Right lung (tissue), 5 donors: ENCODE data around the gene OXLD1. TPM values are rescaled to one million over a fixed set of nuclear protein-coding genes. Genes with fewer than 3 reads are reported as not detected.
"Not testable (repeated sequence)": the region's sequence is repeated elsewhere in the genome, so short reads cannot be mapped to it uniquely, and the experiment has no call there.

Experiments used
- DNase-seq, 2 donors: peaks; one replicate each; pipeline ENCODE4 v3.0.0-alpha.2; 2013
- polyA plus RNA-seq, 5 donors: library from polyadenylated mRNA; unstranded; fragments of 120-200 nt; gene quantifications; one replicate each; pipeline versions ENCODE4 v1.2.1 to v1.2.3, GENCODE V29; 2013; ENCODE audit warnings: inconsistent platforms in 1 of 5, low replicate concordance in 1 of 5; ENCODE audit not compliant: insufficient read length in 5 of 5, insufficient read depth in 1 of 5

The OXLD1 gene
- polyA plus RNA-seq, 5 donors = 8.8 to 18.2 (median 11.0) TPM

DNA sequence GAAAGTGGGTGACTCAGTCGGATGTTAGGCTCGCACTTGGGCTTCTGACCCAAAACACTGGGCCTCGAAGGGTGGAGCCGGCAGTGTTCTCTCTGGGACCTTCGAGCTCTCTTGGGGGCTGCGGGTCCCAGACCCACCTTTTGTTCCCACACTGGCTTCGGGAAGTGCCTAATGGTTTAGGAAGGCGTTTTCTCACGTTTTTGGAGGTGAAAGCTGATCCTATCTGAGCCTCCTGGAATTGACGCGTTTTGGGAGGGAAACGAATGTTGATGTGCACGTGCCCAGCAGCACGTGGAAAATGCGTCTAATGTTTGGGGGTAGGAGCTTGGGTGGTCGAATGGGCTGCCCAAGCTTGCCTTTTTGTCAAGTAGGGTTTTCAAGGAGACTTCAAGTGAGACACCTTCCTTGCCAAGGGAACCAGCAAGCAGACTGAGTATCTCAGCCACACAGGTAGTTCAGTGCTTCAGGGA, 18.1 kb upstream of the OXLD1 start:
- DNase-seq = no peak

DNA sequence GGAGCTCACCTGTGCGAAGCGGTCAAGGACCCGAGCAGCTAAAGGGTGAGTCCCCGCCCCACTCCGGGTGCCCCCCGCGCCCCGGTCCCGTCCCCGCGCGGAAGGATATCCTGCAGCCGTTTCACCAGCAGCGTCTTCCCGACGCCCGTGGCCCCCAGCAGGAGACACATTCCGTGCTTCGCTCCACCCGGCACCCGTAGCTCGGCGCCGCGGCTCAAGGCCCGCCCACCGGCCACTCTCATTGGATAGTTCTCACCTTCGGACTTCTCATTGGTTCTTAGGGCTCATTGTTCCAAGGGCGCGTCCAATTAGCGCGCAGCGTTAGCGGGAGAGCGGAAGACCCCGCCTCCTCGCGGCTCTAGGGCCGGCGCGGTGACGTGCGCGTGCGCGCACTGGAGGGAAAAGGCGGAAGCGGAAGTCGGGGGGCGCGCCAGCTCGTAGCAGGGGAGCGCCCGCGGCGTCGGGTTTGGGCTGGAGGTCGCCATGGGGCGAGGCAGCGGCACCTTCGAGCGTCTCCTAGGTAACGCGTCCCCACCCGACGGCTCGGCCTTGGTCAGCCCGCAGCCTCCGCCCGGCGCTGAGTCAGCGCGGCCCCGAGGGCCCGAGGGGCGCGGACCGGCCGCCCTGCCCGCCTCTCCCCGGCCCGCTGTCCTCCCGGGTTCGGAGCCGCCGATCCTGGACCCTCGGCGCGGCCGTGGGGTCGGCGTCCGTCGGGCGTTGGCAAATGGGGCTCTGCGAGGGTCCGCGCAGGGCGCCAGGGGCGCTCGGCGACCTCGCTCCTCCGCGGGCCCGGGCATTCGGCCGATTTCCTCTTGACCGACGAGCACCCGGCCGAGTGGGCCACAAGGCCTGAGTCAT, 17.4 kb upstream of the OXLD1 start, which contains the start of the genes ARL16 and HGS:
TSS of gene ARL16 (minus strand) at position 214 of the 858 bp plus-strand sequence. CDS start at position 170, 44 bp downstream.
TSS of gene HGS (plus strand) at position 428 of the 858 bp plus-strand sequence. CDS start at position 484, 56 bp downstream.
- DNase-seq = peak; percentile 99 to 100

DNA sequence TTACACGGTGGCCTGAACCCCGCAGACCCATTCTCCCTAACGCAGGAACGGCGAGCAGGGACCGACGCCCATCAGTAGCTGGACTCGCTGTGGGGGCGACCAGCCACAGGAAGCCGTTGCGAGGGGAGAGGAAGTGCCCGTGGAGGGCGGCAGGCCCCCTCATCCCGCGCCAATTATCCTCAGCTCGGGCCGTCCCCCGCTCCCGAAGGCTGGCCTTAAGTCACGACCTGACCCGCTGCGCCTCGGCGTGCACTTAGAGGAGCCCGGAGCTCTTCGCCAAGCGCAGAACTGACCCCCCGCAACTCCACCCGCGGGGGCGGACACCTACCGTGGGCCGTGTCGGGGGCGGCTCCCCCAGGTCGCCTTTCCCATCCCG, 16.8 kb upstream of the OXLD1 start:
- no peak for DNase-seq

DNA sequence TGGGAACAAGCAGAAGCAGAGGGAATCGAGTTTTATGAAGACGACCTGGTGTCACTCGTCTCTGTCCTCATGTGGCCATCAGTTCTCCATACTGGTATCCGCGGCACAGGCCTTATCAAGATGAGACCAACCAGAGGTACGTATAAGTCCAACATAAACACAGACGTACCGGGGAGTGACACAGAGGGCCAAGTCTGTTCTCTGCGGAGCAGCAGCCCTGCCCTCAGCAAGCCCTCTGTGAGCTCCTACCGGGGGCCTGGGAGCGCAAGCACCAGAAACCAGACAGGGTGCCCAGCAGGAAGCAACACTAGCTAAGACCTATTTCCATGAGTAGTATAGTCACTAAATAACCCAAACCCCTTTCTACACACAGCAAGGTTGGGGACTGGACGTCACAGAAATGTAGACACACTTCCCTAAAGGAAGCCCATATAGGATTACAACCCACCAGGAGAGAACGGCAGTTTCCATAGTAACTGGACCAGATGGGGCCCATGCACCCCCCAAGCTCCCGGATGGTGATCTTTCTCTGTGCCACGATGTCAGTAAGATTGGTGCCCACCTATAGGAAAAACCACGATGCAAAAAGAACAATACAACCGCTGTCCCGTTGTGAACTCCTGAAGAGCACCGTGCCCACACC, 16.3 kb upstream of the OXLD1 start:
- DNase-seq = no peak

DNA sequence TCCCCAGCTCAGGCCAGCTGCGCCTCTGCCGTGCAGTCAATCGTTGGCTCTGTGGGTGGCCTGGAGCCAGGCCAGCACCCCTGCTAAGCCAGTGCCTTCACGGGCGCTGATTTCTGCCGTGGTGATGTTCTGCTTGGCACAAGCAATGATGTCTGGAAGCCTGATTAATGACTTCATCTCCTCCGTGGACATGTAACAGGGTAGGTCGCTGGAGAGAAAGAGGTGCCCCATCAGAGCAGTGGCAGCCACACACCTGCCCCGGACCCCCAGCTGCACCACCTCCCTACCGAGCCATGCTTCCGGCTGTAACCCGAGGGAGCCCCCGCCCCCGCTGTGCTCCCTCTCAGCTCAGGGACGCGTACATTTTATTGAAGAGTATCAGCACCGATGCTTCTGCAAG, 15.3 kb upstream of the OXLD1 start:
- no peak for DNase-seq

DNA sequence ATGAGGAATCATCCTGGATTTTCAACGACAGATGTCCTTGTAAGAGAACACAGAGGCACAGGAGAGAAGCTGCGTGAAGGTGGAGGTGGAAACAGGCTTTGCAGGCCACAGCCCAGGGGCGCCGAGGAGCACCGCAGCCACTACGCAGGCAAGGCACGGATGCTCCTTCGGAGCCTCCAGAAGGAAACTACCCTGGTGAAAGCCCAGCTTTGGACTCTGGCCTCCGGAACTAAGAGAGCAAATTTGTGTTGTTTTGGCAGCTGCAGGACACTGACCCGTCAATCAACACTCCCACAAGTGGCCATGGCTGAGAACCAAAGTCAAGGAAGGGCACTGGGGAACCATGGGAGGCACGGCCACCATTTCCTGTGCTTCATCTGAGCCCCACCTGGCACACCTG, 13.7 kb upstream of the OXLD1 start:
- DNase-seq = no peak

DNA sequence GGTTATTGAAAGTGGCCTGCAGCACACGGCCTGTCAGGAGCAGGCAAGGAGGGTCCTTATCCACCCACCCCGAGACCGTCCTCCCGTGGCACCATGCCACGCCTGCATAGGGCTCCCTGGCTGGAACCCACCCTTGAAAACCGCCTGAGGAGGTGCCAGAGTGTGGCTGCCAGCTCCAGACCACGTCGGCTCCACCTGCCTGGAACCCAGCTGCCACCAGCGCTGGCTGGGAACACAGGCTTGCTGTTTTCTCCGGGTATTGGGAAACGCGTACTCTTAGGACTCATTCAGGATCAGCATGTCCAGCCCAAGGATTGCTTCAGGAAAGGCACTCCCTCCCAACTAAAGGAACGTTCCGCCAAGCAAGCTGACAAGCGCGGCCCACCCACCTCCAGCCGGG, 10.5 kb upstream of the OXLD1 start:
- DNase-seq = no peak

DNA sequence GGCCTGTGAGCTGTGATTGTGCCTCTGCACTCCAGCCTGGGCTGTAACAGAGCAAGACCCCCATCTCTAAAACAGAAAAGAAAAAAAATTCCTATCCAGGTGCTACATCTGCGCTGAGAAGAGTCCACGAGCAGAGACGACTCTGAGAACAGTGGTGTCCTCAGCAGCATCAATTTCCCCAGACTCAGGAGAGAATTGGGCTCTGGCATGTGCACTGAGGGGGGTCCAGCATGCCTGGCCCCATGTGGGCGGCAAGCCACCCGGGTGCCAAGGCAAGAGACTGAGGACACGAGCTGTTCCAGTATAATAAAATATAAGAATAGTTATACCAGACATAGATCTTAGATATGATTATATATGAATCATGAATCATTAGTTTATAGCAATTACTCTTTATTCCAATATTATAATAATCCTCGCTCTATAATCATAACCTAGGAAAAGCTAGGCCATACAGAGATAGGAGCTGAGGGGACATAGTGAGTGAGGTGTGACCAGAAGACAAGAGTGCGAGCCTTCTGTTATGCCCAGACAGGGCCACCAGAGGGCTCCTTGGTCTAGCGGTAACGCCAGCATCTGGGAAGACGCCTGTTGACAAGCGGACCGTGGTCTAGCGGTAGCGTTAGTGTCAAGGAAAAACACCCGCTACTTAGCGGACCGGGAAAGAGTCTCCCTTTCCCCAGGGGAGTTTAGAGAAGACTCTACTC, 9.3 kb upstream of the OXLD1 start:
- DNase-seq = not testable (repeated sequence)

DNA sequence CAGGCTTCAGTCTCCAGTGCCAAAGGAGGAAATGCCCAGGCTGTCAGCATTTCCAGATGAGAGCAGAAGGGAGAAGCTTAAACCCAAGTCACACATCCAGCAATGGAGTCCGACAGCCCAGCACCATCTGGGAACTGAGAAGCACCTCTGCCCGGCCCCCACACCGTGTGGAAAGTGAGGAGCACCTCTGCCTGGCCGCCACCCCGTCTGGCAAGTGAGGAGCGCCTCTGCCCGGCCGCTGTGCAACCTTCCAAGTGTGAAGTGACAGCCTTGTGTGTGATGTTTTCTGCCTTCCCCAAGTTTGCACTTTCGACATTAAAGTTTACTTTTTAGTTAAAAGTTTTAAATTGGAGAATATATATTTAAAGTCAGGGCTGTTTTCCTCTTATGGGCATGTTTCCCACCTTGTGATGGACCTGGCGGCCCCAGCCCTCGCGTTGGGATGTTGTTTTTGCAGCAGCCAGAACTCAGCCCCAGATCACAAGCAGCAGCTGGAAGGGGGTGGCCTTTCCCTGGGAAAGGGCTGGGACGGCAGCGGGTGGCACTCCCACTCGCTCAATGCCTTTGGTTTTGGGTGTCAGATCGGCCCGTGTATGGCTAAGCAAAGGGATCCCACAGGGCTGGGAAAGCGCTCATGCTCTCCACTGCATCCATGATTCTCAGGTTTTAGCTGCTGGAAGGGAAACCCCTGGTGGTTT, 7.3 kb upstream of the OXLD1 start:
- DNase-seq = no peak

DNA sequence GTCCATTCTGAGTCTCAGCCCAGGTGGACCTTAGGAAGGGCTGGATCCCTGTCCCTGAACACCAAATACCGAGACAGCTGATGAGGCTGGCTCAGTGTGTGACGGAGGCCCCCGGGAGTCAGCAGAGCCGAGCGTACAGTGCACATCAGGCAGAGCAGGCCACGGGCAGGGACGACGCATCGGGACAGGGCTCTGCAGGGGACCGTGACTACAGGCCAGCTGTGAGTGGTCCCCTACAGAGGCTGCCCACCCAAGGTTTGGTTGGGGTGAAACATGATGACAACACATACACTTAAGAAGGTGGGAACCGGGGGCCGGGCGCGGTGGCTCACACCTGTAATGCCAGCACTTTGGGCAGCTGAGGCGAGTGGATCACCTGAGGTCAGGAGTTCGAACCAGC, 6.5 kb upstream of the OXLD1 start:
- DNase-seq = no peak

DNA sequence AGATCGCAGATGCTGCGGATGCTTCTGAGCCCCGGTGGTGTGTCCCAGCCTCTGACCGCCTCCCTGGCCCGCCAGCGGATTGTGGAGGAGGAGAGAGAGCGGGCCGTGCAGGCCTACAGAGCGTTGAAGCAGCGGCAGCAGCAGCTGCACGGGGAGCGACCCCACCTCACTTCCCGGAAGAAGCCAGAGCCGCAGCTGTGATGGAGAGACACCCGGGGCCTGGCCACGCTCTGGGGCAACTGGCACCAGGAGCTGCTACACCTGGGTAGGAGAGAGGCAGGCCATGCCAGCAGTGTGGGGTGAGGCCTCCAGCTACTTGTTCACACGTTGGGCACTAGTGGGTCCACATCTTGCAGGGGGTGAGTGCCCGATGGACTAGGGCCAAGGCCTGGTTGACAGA, 6.1 kb upstream of the OXLD1 start:
- no peak for DNase-seq

DNA sequence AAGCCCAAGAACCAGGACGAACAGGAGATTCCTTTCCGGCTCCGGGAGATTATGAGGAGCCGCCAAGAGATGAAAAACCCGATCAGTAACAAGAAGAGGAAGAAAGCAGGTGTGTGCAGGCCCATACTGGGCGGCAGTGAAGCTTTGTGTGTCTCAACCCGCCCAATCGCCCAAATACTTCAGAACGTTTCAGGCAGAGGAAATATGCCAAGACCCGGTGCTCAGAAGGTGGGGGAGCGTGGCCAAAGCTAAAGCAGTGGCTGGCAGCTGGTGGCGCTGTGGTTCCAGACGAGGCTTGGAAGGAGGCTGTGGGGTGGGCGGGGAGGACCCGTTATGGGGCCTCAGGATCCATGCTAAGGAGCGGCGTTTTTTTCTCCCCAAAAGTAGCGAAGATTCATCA, 1.3 kb upstream of the OXLD1 start:
- no peak for DNase-seq

DNA sequence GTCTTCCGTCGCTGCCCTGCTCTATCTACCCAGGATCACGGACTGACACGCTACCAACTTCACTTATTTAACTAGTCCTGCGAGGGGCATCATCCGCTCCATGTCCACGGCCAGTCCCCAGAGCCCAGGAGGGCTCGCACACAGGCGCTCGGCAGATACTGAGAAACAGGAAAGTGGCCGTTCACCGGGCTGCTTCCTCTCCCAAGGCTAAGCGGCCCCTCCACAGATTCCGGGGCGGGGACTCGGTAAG, 388 bp downstream of the OXLD1 start:
- no peak for DNase-seq

DNA sequence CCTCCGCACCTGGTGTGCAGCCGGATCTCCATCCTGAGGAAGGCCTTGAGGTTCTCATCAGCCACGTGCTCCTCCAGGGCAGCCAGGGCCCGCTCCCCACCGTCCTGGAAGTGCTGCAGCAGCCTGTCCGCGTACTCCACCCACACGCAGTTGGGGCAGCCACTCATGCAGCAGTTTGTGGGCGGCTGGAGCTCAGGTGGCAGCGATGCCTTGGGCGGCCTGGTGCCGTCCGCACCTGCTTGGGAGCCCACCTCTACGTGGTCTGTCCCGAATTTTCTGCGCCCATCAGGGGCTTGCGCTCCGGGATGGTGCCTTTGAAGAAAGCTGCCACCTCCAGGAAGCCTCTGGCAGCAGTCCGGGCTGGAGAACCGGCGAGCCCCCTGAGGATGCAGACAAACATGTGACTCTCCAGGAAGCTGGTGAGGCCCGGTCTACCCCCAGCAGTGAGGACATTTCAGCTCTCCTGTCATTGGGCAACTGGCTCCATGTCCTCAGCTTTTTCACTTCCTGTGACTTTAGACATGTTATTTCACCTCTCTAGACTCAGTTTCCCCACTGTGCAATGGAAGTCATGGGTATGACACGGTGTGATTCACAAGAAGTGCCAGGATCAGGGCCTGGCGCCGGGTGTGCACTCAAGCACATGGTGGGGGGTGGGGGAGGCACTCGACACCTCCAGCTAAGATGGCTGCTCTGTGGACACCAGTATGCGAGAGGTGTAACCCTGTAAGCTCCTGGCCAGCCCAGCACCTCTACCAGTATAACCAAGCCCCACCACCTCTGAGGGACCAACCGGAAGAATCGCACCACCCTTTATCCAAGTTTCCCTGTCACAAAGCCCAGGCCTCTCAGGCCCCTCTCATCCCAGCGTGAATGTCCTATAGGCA, 957 bp downstream of the OXLD1 start:
- DNase-seq = no peak

DNA sequence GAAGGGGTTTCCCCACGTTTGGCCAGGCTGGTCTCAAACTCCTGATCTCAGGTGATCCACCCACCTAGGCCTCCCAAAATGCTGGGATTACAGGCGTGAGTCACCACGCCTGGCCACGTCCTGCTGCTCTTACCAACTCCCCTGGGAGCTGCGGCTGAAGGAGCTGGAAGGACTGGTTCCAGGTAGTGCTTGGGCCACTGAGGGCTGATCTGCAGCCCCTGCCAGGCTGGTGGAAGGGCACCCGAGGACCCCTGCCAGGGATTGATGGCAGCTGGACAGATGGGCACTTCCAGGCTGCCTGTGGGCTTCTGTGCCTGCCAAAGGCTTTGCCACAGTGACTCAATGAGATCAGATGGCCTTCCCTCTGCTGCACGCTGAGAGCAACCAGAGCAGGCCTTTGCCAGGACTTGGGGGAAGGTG, 2.3 kb downstream of the OXLD1 start:
- no peak for DNase-seq

DNA sequence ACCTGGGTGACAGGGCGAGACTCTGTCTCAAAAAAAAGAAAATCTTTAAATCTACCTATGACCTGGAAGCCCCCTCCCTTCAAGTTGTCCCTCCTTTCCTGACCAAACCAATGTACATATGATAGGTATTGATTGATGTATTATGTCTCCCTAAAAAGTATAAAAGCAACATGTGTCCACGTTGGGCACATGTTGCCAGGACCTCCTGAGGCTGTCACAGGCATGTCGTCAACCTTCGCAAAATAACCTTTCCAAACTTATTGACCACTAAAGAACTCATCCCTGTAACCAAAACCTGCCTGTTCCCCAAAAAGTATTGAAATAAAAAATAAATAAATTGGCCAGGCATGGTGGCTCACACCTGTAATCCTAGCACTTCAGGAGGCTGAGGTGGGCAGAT, 4.4 kb downstream of the OXLD1 start:
- no peak for DNase-seq

DNA sequence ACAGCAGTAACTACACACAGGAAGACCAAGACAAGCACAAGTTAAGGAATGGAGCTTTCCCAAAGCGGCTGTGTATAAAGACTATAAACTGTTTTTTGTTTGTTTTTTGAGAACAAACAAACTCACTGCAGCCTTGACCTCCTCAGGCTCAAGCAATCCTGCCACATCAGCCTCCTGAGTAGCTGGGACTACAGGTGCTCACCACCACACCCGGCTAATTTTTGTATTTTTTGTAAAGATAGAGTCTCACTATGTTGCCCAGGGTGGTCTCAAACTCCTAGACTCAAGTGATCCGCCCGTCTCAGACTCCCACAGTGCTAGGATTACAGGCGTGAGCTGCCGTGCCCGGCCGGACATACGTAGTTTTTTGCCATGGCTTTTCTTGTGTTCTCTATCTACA, 6.0 kb downstream of the OXLD1 start:
- no peak for DNase-seq

DNA sequence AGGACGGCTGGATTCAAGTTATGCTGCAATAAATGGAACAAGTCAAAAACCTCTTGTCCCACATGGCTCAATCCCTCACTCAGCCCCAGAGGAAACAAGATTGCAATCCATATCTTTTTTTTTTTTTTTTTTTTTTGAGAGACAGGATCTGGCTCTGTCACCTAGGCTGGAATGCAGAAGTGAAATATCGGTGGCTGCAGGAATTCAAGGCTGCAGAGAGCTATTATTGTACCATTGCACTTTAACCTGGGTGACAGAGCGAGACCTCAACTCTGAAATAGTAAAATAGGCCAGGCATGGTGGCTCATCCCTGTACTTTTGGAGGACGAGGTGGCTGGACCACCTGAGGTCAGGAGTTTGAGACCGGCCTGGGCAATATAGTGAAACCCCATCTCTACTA, 7.4 kb downstream of the OXLD1 start:
- DNase-seq = no peak

DNA sequence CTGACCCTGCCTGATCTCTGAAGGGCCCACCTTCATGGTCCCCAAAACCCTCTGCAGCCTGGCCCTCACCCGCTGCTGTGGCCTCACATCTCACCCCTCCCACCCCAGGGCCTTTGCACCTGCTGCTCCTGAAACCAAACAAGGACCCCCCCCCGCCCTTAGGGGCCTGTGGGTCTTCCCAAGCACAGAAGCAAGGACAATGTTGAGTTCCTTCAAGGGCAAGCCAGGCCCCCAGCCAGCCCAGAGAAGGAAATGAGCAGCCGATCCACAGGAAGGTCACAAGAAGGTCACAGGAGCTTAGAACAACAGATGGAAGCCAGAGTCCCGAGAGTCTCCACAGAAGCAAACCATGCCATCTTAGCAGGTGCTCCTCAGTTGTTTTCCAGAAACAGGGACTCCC, 9.6 kb downstream of the OXLD1 start:
- DNase-seq = no peak

DNA sequence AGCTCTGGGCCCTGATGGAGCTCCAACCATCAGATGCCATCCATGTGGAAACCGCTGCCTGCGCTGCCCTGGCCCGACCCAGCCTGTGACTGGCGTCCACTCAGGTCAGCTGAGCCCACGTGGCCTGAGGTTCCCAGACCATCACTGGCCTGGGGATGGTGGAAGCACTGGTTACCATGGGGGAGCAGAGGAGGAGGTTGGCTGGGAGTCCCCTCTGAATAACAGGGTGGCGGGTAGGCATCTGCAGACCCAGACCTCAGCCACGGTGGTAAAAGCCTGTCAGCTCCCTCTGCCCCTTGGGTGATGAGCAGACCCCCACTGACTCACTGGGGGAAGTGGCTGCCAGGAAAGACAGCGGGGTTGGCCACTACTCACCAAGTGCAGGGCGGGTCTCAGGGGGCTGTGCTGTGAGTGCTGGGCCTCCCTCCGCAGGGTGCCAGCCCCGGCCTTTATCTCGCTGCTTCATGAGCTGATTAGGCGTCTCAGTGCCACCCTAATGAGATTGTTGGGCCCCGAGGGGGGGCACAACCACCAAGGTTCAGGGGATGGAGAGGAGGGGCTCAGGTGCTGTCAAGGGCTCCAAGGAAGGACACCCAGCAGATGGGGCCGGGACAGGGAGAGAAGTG, 10.2 kb downstream of the OXLD1 start, which contains the start of gene PDE6G:
TSS of gene PDE6G (minus strand) at position 425 of the 626 bp plus-strand sequence. CDS start 3,237 bp downstream, outside the sequence.
- DNase-seq = no peak
